Mucosa of rectum (tissue), 2 donors: ENCODE data around the gene PILRB.

Source experiments
- H3K27ac ChIP-seq, 2 donors: one replicate each; pipeline ENCODE4 v1.7.0; 2013; ENCODE audit warnings: inconsistent platforms in 2 of 2, low read depth in 2 of 2, low read length in 2 of 2
- H3K27me3 ChIP-seq, 2 donors: one replicate each; pipeline ENCODE4 v1.7.0; 2013; ENCODE audit warnings: low read length in 2 of 2; ENCODE audit not compliant: control insufficient read depth in 2 of 2, insufficient read depth in 2 of 2
- H3K36me3 ChIP-seq, 2 donors: one replicate each; pipeline ENCODE4 v1.7.0; 2013; ENCODE audit warnings: low read length in 2 of 2; ENCODE audit not compliant: control insufficient read depth in 2 of 2, insufficient read depth in 2 of 2
- H3K4me1 ChIP-seq, 2 donors: one replicate each; pipeline ENCODE4 v1.7.0; 2013; ENCODE audit warnings: low read length in 2 of 2, mild to moderate bottlenecking in 1 of 2; ENCODE audit not compliant: control insufficient read depth in 2 of 2, insufficient read depth in 2 of 2
- H3K4me3 ChIP-seq, 2 donors: one replicate each; pipeline ENCODE4 v1.7.0; 2013; ENCODE audit warnings: low read length in 2 of 2
- H3K9ac ChIP-seq, 2 donors: one replicate each; pipeline ENCODE4 v1.7.0; 2013; ENCODE audit warnings: low read length in 2 of 2, low read depth in 1 of 2, mild to moderate bottlenecking in 1 of 2
- H3K9me3 ChIP-seq, 2 donors: one replicate each; pipeline ENCODE4 v1.7.0; 2013; ENCODE audit warnings: low read length in 2 of 2; ENCODE audit not compliant: control insufficient read depth in 2 of 2
- donor health status: healthy.
- donor health status: Normal muscosa, but diverticular disease.

The PILRB gene

GRCh38 chr7:100406767-100407166 is 48.9 kb downstream of the PILRB start:
- Histone ChIP-seq H3K9me3 (no peaks in the 10 kb centered on the region), H3K27ac (no peak overlapping the region), H3K27me3 (no peaks in the 10 kb centered on the region), H3K4me3 (no peak overlapping the region), H3K4me1 (no peaks in the 10 kb centered on the region), H3K9ac (no peak overlapping the region), H3K36me3 (no peaks in the 10 kb centered on the region)

- no peaks in the 10 kb centered on the region for H3K36me3 ChIP-seq
- H3K4me1 ChIP-seq, result no peaks in the 10 kb centered on the region
- H3K27ac ChIP-seq, result no peak overlapping the region
- H3K27me3 ChIP-seq, result no peaks in the 10 kb centered on the region
- no peaks in the 10 kb centered on the region for H3K9me3 ChIP-seq
- H3K9ac ChIP-seq, result no peak overlapping the region
- no peak overlapping the region for H3K4me3 ChIP-seq
Observed at GRCh38 chr7:100407285-100408180, 49.6 kb downstream of the PILRB start.

- Histone ChIP-seq H3K27me3 (no peaks in the 10 kb centered on the region), H3K9me3 (no peaks in the 10 kb centered on the region), H3K36me3 (no peaks in the 10 kb centered on the region), H3K9ac (no peak overlapping the region), H3K27ac (no peak overlapping the region), H3K4me1 (no peaks in the 10 kb centered on the region), H3K4me3 (no peak overlapping the region)
Observed at GRCh38 chr7:100411101-100411500, 53.2 kb downstream of the PILRB start.

- Histone ChIP-seq H3K36me3 (no peaks in the 10 kb centered on the region), H3K27ac (no peak overlapping the region)
Observed at GRCh38 chr7:100413346-100413745, 55.4 kb downstream of the PILRB start.

GRCh38 chr7:100413889-100414288 is 56.0 kb downstream of the PILRB start:
- Histone ChIP-seq H3K36me3 (no peaks in the 10 kb centered on the region), H3K4me3 (no peak overlapping the region), H3K9ac (no peak overlapping the region), H3K27ac (no peak overlapping the region), H3K9me3 (no peaks in the 10 kb centered on the region), H3K4me1 (no peaks in the 10 kb centered on the region), H3K27me3 (no peaks in the 10 kb centered on the region)

More at GRCh38 chr7:100413346-100413745, 55.4 kb downstream of the PILRB start:
- Histone ChIP-seq H3K9ac (no peak overlapping the region), H3K4me3 (no peak overlapping the region), H3K9me3 (no peaks in the 10 kb centered on the region), H3K4me1 (no peaks in the 10 kb centered on the region), H3K27me3 (no peaks in the 10 kb centered on the region)

- Histone ChIP-seq H3K9me3 (no peaks in the 10 kb centered on the region), H3K4me3 (no peak overlapping the region), H3K36me3 (no peaks in the 10 kb centered on the region), H3K27me3 (no peaks in the 10 kb centered on the region), H3K4me1 (no peaks in the 10 kb centered on the region), H3K27ac (no peak overlapping the region), H3K9ac (no peak overlapping the region)
Observed at GRCh38 chr7:100415448-100415847, 57.5 kb downstream of the PILRB start.
